ENCODE measurements around the gene RBM4.

The RBM4 gene

DNA sequence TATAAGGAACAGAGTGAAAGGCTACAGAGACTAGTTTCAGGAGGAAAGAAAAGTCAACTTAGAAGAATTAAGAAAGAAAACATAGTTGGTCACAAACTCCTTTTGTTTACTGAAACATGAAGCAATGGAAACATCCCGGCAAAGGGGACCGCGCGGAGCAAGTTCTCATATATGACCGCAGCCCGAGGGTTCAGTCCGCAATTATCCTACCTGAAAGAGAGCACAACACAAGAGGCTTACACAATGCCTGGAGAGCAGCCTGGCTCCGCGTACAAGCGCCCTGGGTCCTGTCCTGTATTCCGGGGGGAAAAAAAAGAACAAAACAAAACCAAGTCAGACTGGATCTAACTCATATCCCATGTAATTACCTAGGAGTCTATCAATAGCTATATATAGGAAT, 26.9 kb downstream of the RBM4 start:
- no peak for TF ChIP-seq EZH2 (IDR thresholded peaks at IDR 0.05; ENCODE audit: borderline replicate concordance, low read length)
- TF ChIP-seq, protein P1, sequence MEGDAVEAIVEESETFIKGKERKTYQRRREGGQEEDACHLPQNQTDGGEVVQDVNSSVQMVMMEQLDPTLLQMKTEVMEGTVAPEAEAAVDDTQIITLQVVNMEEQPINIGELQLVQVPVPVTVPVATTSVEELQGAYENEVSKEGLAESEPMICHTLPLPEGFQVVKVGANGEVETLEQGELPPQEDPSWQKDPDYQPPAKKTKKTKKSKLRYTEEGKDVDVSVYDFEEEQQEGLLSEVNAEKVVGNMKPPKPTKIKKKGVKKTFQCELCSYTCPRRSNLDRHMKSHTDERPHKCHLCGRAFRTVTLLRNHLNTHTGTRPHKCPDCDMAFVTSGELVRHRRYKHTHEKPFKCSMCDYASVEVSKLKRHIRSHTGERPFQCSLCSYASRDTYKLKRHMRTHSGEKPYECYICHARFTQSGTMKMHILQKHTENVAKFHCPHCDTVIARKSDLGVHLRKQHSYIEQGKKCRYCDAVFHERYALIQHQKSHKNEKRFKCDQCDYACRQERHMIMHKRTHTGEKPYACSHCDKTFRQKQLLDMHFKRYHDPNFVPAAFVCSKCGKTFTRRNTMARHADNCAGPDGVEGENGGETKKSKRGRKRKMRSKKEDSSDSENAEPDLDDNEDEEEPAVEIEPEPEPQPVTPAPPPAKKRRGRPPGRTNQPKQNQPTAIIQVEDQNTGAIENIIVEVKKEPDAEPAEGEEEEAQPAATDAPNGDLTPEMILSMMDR (IDR thresholded peaks at IDR 0.05; ENCODE audit: low read length) = no peak
- H3K4me1 ChIP-seq (ENCODE audit: insufficient read depth, low read length, severe bottlenecking) = peaks cover 14% of the 10 kb centered on the region
- peaks cover 70% of the 10 kb centered on the region for H3K36me3 ChIP-seq (ENCODE audit: insufficient read depth, low read length)
- no peak overlapping the region for H3K4me3 ChIP-seq (ENCODE audit: low read depth, low read length, poor library complexity, severe bottlenecking)
- H3K27ac ChIP-seq (ENCODE audit: low read depth, low read length, poor library complexity, severe bottlenecking) = no peak overlapping the region
- H3K79me2 ChIP-seq (ENCODE audit: insufficient read depth, low read length) = peaks cover 9% of the 10 kb centered on the region; the same call in 1 of the 2 replicates
- H3K9ac ChIP-seq (ENCODE audit: low read length) = no peak overlapping the region
- no peak overlapping the region for H3K4me2 ChIP-seq (ENCODE audit: low read length)
- no peaks in the 10 kb centered on the region for H3K27me3 ChIP-seq (ENCODE audit: insufficient read depth, low read length)
- H3K9me2 ChIP-seq (ENCODE audit: low read depth, low read length) = no peaks in the 10 kb centered on the region
- H2AFZ ChIP-seq (ENCODE audit: low read length) = no peak overlapping the region
- H4K20me1 ChIP-seq (ENCODE audit: insufficient read depth, low read length) = no peaks in the 10 kb centered on the region
- no peaks in the 10 kb centered on the region for H3K9me3 ChIP-seq (ENCODE audit: low read length)
- no peaks in the 10 kb centered on the region for H3F3A ChIP-seq (ENCODE audit: insufficient read depth, low read length)

DNA sequence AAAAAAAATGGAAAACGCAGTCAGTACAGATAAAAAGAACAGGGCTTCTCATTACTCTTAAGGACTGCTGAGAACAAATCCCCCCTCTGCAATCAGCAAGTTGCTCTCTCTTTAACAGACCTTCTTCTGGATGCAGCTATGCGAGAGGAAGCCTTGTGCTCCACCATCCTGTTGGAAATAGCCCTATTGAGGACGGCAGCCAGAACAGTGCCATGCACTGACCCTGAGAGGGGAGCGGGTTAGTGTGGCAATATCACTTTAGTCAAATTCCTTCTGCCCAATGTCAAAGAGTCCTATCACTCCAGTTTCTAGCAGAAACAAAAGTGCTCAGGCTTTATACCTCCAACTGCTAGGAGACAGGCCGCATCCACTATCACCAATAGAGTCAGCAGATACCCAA, 32.3 kb downstream of the RBM4 start:
- Histone ChIP-seq H3K4me2 (ENCODE audit: low read length) (no peak overlapping the region), H3K27me3 (ENCODE audit: insufficient read depth, low read length) (no peaks in the 10 kb centered on the region), H3K4me3 (ENCODE audit: low read depth, low read length, poor library complexity, severe bottlenecking) (no peak overlapping the region), H3K4me1 (ENCODE audit: insufficient read depth, low read length, severe bottlenecking) (peaks cover 50% of the 10 kb centered on the region), H4K20me1 (ENCODE audit: insufficient read depth, low read length) (no peaks in the 10 kb centered on the region), H3K36me3 (ENCODE audit: insufficient read depth, low read length) (peaks cover 49% of the 10 kb centered on the region), H2AFZ (ENCODE audit: low read length) (no peak overlapping the region), H3K9me3 (ENCODE audit: low read length) (no peaks in the 10 kb centered on the region), H3K27ac (ENCODE audit: low read depth, low read length, poor library complexity, severe bottlenecking) (peak overlapping the region; percentile 20), H3K9ac (ENCODE audit: low read length) (no peak overlapping the region), H3K9me2 (ENCODE audit: low read depth, low read length) (no peaks in the 10 kb centered on the region), H3F3A (ENCODE audit: insufficient read depth, low read length) (no peaks in the 10 kb centered on the region), H3K79me2 (ENCODE audit: insufficient read depth, low read length) (peaks cover 10% of the 10 kb centered on the region; the same call in 1 of the 2 replicates)
- no peak for TF ChIP-seq EZH2 (IDR thresholded peaks at IDR 0.05; ENCODE audit: borderline replicate concordance, low read length)
- TF ChIP-seq, protein P1 (IDR thresholded peaks at IDR 0.05; ENCODE audit: low read length) = no peak

DNA sequence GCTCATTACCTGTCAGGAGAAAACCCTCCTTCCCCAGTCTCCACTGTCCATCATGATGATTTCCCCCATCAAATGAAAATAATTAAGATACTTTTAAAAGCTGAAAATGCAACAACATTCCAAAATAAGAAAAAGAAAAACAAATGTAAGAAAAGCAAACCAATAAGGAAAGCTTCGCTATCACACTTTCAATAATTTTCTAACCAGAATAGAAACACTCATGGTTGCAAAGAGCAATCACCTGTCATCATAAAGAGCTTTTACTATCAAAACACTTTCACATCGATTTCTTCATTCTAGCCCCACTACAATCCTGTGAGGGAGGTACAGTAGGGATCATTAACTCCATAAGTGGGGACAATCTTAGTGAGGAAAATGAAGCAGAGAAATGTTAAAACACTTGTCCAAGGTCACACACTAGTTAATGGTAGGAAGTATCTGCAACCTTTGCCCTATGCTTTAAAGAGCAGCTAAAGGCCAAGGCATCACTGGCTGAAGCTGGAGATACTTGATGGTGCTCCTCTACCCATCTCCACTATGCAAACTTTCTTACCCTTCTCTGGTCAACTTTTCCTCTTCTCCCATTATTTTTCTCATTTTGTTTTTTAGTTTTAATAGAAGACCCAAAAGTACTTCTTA, 36.6 kb downstream of the RBM4 start:
- Histone ChIP-seq H3K9me3 (ENCODE audit: low read length) (no peaks in the 10 kb centered on the region), H4K20me1 (ENCODE audit: insufficient read depth, low read length) (no peaks in the 10 kb centered on the region), H3K36me3 (ENCODE audit: insufficient read depth, low read length) (peaks cover 24% of the 10 kb centered on the region), H3K4me3 (ENCODE audit: low read depth, low read length, poor library complexity, severe bottlenecking) (peak overlapping the region; percentile 74), H3F3A (ENCODE audit: insufficient read depth, low read length) (peaks cover 4% of the 10 kb centered on the region; the same call in 1 of the 2 replicates), H3K4me2 (ENCODE audit: low read length) (peak overlapping the region; percentile 98), H3K79me2 (ENCODE audit: insufficient read depth, low read length) (peaks cover 8% of the 10 kb centered on the region), H3K9me2 (ENCODE audit: low read depth, low read length) (no peaks in the 10 kb centered on the region), H3K27ac (ENCODE audit: low read depth, low read length, poor library complexity, severe bottlenecking) (no peak overlapping the region), H3K27me3 (ENCODE audit: insufficient read depth, low read length) (no peaks in the 10 kb centered on the region), H2AFZ (ENCODE audit: low read length) (no peak overlapping the region), H3K4me1 (ENCODE audit: insufficient read depth, low read length, severe bottlenecking) (peaks cover 60% of the 10 kb centered on the region), H3K9ac (ENCODE audit: low read length) (no peak overlapping the region)
- no peak for TF ChIP-seq EZH2 (IDR thresholded peaks at IDR 0.05; ENCODE audit: borderline replicate concordance, low read length)
- TF ChIP-seq, protein P1 (IDR thresholded peaks at IDR 0.05; ENCODE audit: low read length) = no peak

Data from OCI-LY1 (cell line).